HEK293 (cell line): Measurements from ENCODE around the gene HIPK4.

ENCODE experiments used
- AEBP2 ChIP-seq: fragments of 450-650 bp; formaldehyde crosslinking; IDR thresholded peaks from 2 replicates; pipeline ENCODE4 v1.5.1; 2016; ENCODE audit warnings: missing biosample characterization, missing genetic modification characterization, borderline replicate concordance
- EGR2 ChIP-seq: fragments of 450-650 bp; formaldehyde crosslinking; IDR thresholded peaks from 2 replicates; pipeline ENCODE4 v1.5.1; 2016; ENCODE audit warnings: low read depth, missing biosample characterization, missing genetic modification characterization
- FEZF1 ChIP-seq: fragments of 450-650 bp; formaldehyde crosslinking; IDR thresholded peaks from 2 replicates; pipeline ENCODE4 v1.5.1; 2016; ENCODE audit warnings: missing biosample characterization, missing genetic modification characterization
- HOXD13 ChIP-seq: sonication (generic); formaldehyde crosslinking; IDR thresholded peaks from 2 replicates; pipeline ENCODE4 v1.8.0; 2022; ENCODE audit warnings: missing genetic modification reagents, borderline replicate concordance
- KLF10 ChIP-seq: fragments of 450-650 bp; IDR thresholded peaks from 2 replicates; pipeline ENCODE4 v1.5.1; 2018; ENCODE audit warnings: missing biosample characterization, mild to moderate bottlenecking, missing genetic modification characterization
- PRDM1 ChIP-seq: fragments of 450-650 bp; formaldehyde crosslinking; IDR thresholded peaks from 2 replicates; pipeline ENCODE4; 2016; ENCODE audit warnings: missing biosample characterization, missing genetic modification characterization
- REST ChIP-seq: fragments of 450-650 bp; formaldehyde crosslinking; IDR thresholded peaks from 2 replicates; pipeline ENCODE4 v1.5.1; 2016; ENCODE audit warnings: missing biosample characterization, missing genetic modification characterization
- ZEB2 ChIP-seq: fragments of 450-650 bp; formaldehyde crosslinking; IDR thresholded peaks from 2 replicates; pipeline ENCODE4 v1.5.1; 2016; ENCODE audit warnings: missing biosample characterization, missing genetic modification characterization
- ZFP69B ChIP-seq: fragments of 450-650 bp; formaldehyde crosslinking; IDR thresholded peaks from 2 replicates; pipeline ENCODE4 v1.5.1; 2016; ENCODE audit warnings: missing biosample characterization, missing genetic modification characterization
- ZNF10 ChIP-seq: fragments of 450-650 bp; formaldehyde crosslinking; IDR thresholded peaks from 2 replicates; pipeline ENCODE4 v1.5.1; 2017; ENCODE audit warnings: missing biosample characterization, missing genetic modification characterization
- ZNF112 ChIP-seq: fragments of 450-650 bp; formaldehyde crosslinking; IDR thresholded peaks from 2 replicates; pipeline ENCODE4 v1.5.0; 2017; ENCODE audit warnings: missing biosample characterization, missing genetic modification characterization
- ZNF132 ChIP-seq: fragments of 450-650 bp; formaldehyde crosslinking; IDR thresholded peaks from 2 replicates; pipeline ENCODE4 v1.5.1; 2017; ENCODE audit warnings: missing biosample characterization, missing genetic modification characterization, borderline replicate concordance
- ZNF214 ChIP-seq: fragments of 450-650 bp; formaldehyde crosslinking; IDR thresholded peaks from 2 replicates; pipeline ENCODE4 v1.5.1; 2017; ENCODE audit warnings: missing biosample characterization, mild to moderate bottlenecking, missing genetic modification characterization, borderline replicate concordance
- ZNF223 ChIP-seq: fragments of 450-650 bp; formaldehyde crosslinking; IDR thresholded peaks from 2 replicates; pipeline ENCODE4 v1.5.1; 2016; ENCODE audit warnings: missing biosample characterization, missing genetic modification characterization
- ZNF404 ChIP-seq: fragments of 450-650 bp; formaldehyde crosslinking; IDR thresholded peaks from 2 replicates; pipeline ENCODE4 v1.5.1; 2017; ENCODE audit warnings: missing biosample characterization, missing genetic modification characterization
- ZNF501 ChIP-seq: fragments of 450-650 bp; formaldehyde crosslinking; IDR thresholded peaks from 2 replicates; pipeline ENCODE4 v1.5.1; 2016; ENCODE audit warnings: missing biosample characterization, missing genetic modification characterization
- ZNF514 ChIP-seq: fragments of 450-650 bp; formaldehyde crosslinking; IDR thresholded peaks from 2 replicates; pipeline ENCODE4 v1.5.1; 2016; ENCODE audit warnings: missing biosample characterization, missing genetic modification characterization
- ZNF518A ChIP-seq: fragments of 450-650 bp; formaldehyde crosslinking; conservative IDR thresholded peaks from 2 replicates; pipeline ENCODE4 v1.5.1; 2016; ENCODE audit warnings: low read depth, missing biosample characterization, missing genetic modification characterization
- ZNF544 ChIP-seq: fragments of 450-650 bp; formaldehyde crosslinking; IDR thresholded peaks from 2 replicates; pipeline ENCODE4 v1.5.0; 2017; ENCODE audit warnings: missing biosample characterization, missing genetic modification characterization
- ZNF561 ChIP-seq: fragments of 450-650 bp; IDR thresholded peaks from 2 replicates; pipeline ENCODE4 v1.5.1; 2018; ENCODE audit warnings: missing biosample characterization, missing genetic modification characterization, borderline replicate concordance
- ZNF623 ChIP-seq: fragments of 450-650 bp; formaldehyde crosslinking; IDR thresholded peaks from 2 replicates; pipeline ENCODE4 v1.5.1; 2016; ENCODE audit warnings: missing biosample characterization, missing genetic modification characterization
- ZNF629 ChIP-seq: fragments of 450-650 bp; formaldehyde crosslinking; IDR thresholded peaks from 2 replicates; pipeline ENCODE4 v1.5.1; 2017; ENCODE audit warnings: missing biosample characterization, missing genetic modification characterization
- ZNF639 ChIP-seq: fragments of 450-650 bp; formaldehyde crosslinking; IDR thresholded peaks from 2 replicates; pipeline ENCODE4 v1.5.1; 2016; ENCODE audit warnings: missing biosample characterization, missing genetic modification characterization
- ZNF660 ChIP-seq: fragments of 450-650 bp; IDR thresholded peaks from 2 replicates; pipeline ENCODE4 v1.5.1; 2018; ENCODE audit warnings: missing biosample characterization, mild to moderate bottlenecking, missing genetic modification characterization
- ZNF776 ChIP-seq: fragments of 450-650 bp; formaldehyde crosslinking; IDR thresholded peaks from 2 replicates; pipeline ENCODE4 v1.5.0; 2017; ENCODE audit warnings: missing biosample characterization, missing genetic modification characterization, borderline replicate concordance
- ZNF777 ChIP-seq: fragments of 450-650 bp; formaldehyde crosslinking; IDR thresholded peaks from 2 replicates; pipeline ENCODE4 v1.5.1; 2017; ENCODE audit warnings: missing biosample characterization, missing genetic modification characterization, borderline replicate concordance
- ZSCAN23 ChIP-seq: fragments of 450-650 bp; formaldehyde crosslinking; IDR thresholded peaks from 2 replicates; pipeline ENCODE4 v1.5.1; 2016; ENCODE audit warnings: missing biosample characterization, missing genetic modification characterization
- ZXDB ChIP-seq: fragments of 450-650 bp; formaldehyde crosslinking; IDR thresholded peaks from 2 replicates; pipeline ENCODE4 v1.5.1; 2016; ENCODE audit warnings: missing biosample characterization, missing genetic modification characterization

The HIPK4 gene

GRCh38 chr19:40420766-40421765 lies 31.1 kb upstream of the HIPK4 start (continued):
- TF ChIP-seq AEBP2 (no peak), FEZF1 (tag by site-specific recombination) (peak; percentile 51), EGR2 (tag by site-specific recombination) (peak; percentile 91), ZNF518A (tag by site-specific recombination) (0 out of 2 replicates have a peak, but pooled peaks have one; percentile 13), ZNF10 (peak; percentile 56; the same call in 1 of the 2 replicates), ZNF501 (tag by site-specific recombination) (peak; percentile 96), ZNF777 (peak; percentile 93), ZSCAN23 (tag by site-specific recombination) (peak; percentile 49; the same call in 1 of the 2 replicates), ZEB2 (tag by site-specific recombination) (peak; percentile 90), REST (peak; percentile 75; the same call in 1 of the 2 replicates), ZNF660 (peak; percentile 76), KLF10 (tag by site-specific recombination) (peak; percentile 73), ZNF404 (0 out of 2 replicates have a peak, but pooled peaks have one; percentile 10), ZNF639 (tag by site-specific recombination) (peak; percentile 84; the same call in 1 of the 2 replicates), ZNF214 (tag by site-specific recombination) (no peak), ZNF544 (tag by site-specific recombination) (no peak), ZNF629 (tag by site-specific recombination) (peak; percentile 87), HOXD13 (CRISPR knock-in tag) (no peak), ZFP69B (tag by site-specific recombination) (peak; percentile 90), ZNF132 (tag by site-specific recombination) (no peak), PRDM1 (tag by site-specific recombination) (no peak), ZNF776 (tag by site-specific recombination) (no peak), ZNF623 (tag by site-specific recombination) (no peak; the same call in 1 of the 2 replicates), ZNF223 (tag by site-specific recombination) (peak; percentile 14), ZNF112 (no peak), ZXDB (tag by site-specific recombination) (peak; percentile 100), ZNF561 (peak; percentile 99), ZNF514 (tag by site-specific recombination) (no peak)
